SK-N-SH (cell line): ENCODE results near the gene BTG2.

ENCODE experiments used
- CTCF ChIP-seq: fragments of 200-600 bp; sonication (generic); IDR thresholded peaks from 2 replicates; pipeline ENCODE4 v1.6.1; 2017; ENCODE audit warnings: antibody characterized with exemption, mild to moderate bottlenecking, moderate library complexity
- FOXM1 ChIP-seq: IDR thresholded peaks from 2 replicates; pipeline ENCODE4 v1.4.0; 2012; ENCODE audit warnings: low read depth, mild to moderate bottlenecking
- GABPA ChIP-seq: IDR thresholded peaks from 2 replicates; pipeline ENCODE4 v1.4.0; 2012; ENCODE audit warnings: low read depth, mild to moderate bottlenecking
- JUND ChIP-seq: IDR thresholded peaks from 2 replicates; pipeline ENCODE4 v1.4.0; 2012
- MAX ChIP-seq: IDR thresholded peaks from 2 replicates; pipeline ENCODE4 v1.4.0; 2012; ENCODE audit warnings: low read depth
- MXI1 ChIP-seq: IDR thresholded peaks from 2 replicates; pipeline ENCODE4 v1.6.1; 2012; ENCODE audit warnings: mild to moderate bottlenecking, low read depth, low read length, improper control_type of control experiment
- POLR2AphosphoS5 ChIP-seq: IDR thresholded peaks from 2 replicates; pipeline ENCODE4 v1.6.1; 2012; ENCODE audit warnings: low read depth, low read length
- RAD21 ChIP-seq: IDR thresholded peaks from 2 replicates; pipeline ENCODE4 v1.6.1; 2012; ENCODE audit warnings: mild to moderate bottlenecking, low read length
- REST ChIP-seq: IDR thresholded peaks from 2 replicates; pipeline ENCODE4 v1.6.1; 2012; ENCODE audit warnings: mild to moderate bottlenecking, low read depth, low read length, moderate library complexity
- SMC3 ChIP-seq: IDR thresholded peaks from 2 replicates; pipeline ENCODE4 v1.6.1; 2012; ENCODE audit warnings: low read depth, low read length, improper control_type of control experiment

GRCh38 chr1:203308328-203308922 lies 3.1 kb downstream of the BTG2 start:
- TF ChIP-seq MAX, result no peak
- TF ChIP-seq REST, result no peak
- no peak for TF ChIP-seq CTCF
- TF ChIP-seq GABPA, result no peak
- no peak for TF ChIP-seq POLR2AphosphoS5
- no peak for TF ChIP-seq JUND
- no peak for TF ChIP-seq MXI1
- no peak for TF ChIP-seq SMC3
- TF ChIP-seq FOXM1, result no peak
- no peak for TF ChIP-seq RAD21
